ENCODE results near the gene SPATS2L. TPM values are rescaled to one million over a fixed set of nuclear protein-coding genes. Genes with fewer than 3 reads are reported as not detected.

Gene SPATS2L
- total RNA-seq, 1 donor from 2014 or later, result 92.7 TPM

DNA sequence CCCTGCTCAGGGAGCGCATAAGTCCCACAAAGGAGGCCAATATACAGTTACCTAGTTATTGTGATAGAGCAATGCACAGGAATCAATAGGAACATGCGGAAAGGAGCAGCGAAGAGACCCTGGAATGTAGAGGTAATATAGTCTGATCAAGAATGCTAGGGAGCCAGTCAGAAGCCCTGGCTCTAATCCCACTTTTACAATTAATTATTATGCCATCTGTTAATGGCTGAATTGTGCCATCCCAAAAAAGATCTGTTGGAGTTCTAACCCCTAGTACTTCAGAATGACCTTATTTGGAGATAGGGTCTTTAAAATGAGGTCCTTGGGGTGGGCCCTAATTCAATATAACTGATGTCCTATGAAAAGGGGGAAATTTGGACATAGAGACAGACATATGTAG, 7.7 kb upstream of the SPATS2L start:
- Histone ChIP-seq H3K27ac (no peak overlapping the region), H3K36me3 (no peaks in the 10 kb centered on the region), H3K9me3 (no peaks in the 10 kb centered on the region), H3K27me3 (no peaks in the 10 kb centered on the region), H3K4me1 (no peaks in the 10 kb centered on the region), H3K4me3 (no peak overlapping the region)
- ATAC-seq (no peak), DNase-seq (no peak)
- TF ChIP-seq, protein P1, sequence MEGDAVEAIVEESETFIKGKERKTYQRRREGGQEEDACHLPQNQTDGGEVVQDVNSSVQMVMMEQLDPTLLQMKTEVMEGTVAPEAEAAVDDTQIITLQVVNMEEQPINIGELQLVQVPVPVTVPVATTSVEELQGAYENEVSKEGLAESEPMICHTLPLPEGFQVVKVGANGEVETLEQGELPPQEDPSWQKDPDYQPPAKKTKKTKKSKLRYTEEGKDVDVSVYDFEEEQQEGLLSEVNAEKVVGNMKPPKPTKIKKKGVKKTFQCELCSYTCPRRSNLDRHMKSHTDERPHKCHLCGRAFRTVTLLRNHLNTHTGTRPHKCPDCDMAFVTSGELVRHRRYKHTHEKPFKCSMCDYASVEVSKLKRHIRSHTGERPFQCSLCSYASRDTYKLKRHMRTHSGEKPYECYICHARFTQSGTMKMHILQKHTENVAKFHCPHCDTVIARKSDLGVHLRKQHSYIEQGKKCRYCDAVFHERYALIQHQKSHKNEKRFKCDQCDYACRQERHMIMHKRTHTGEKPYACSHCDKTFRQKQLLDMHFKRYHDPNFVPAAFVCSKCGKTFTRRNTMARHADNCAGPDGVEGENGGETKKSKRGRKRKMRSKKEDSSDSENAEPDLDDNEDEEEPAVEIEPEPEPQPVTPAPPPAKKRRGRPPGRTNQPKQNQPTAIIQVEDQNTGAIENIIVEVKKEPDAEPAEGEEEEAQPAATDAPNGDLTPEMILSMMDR (IDR thresholded peaks at IDR 0.05), result no peak
- intact Hi-C loops (cut with DNase I), result no loop called here

DNA sequence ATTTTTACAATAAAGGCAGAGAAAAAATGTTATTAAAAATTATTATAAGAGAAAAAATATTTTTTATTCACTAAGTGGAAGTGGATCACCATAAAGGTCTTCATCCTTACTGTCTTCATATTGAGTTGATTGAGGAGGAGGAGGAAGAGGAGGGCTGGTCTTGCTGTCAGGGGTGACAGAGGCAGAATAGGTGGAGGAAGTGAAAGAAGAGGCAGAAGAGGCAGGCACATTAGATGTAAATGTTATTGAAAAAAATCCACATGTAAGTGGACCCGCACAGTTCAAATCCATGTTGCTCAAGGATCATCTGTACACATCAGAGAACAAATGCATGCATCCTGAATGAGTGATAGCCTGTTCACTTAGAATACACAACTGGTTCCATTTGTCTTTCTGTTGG, 6.4 kb upstream of the SPATS2L start:
- DNase-seq (no peak), ATAC-seq (no peak)
- TF ChIP-seq, protein P1 (IDR thresholded peaks at IDR 0.05), result no peak
- intact Hi-C loops (cut with DNase I), result no loop called here
- H3K27ac ChIP-seq, result no peak overlapping the region
- H3K27me3 ChIP-seq, result no peaks in the 10 kb centered on the region
- H3K4me3 ChIP-seq, result no peak overlapping the region
- peaks cover 1% of the 10 kb centered on the region for H3K4me1 ChIP-seq
- no peaks in the 10 kb centered on the region for H3K36me3 ChIP-seq
- H3K9me3 ChIP-seq, result no peaks in the 10 kb centered on the region

DNA sequence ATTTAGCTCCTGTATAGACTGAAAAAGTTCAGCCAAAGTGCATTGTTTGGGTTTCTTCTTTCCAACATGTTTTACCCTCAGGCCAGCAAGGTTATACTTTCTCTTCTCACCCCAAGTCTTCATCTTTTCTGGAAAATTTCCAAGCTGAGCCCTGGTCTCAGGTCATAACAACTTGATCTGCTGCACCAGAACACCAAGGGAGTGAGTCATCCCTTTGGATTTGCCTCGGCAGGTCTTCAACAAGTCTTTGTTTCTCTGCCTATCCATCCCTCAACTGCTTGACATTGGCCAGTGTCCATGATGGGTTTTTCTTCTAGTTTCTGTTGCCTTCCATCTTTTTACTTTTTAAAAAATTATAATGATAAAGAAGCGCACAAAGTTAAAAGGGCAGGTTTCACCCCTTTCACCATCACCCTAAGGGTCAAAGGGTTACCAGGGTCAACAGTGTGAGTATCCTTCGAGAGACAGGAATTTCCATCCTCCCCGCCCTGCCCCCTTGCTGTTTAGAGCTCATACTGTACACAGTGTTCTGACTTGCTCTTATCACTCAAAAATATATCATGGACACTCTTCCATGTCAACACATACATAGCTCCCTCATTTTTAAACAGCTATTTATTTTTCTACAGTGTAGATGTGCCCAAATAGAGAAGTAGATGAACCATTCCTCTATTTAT, 5.7 kb upstream of the SPATS2L start:
- Histone ChIP-seq H3K9me3 (no peaks in the 10 kb centered on the region), H3K4me1 (peaks cover 6% of the 10 kb centered on the region), H3K27ac (no peak overlapping the region), H3K4me3 (no peak overlapping the region), H3K36me3 (no peaks in the 10 kb centered on the region), H3K27me3 (no peaks in the 10 kb centered on the region)
- DNase-seq (no peak), ATAC-seq (no peak)
- intact Hi-C loops (cut with DNase I), result no loop called here
- TF ChIP-seq, protein P1 (IDR thresholded peaks at IDR 0.05), result no peak

DNA sequence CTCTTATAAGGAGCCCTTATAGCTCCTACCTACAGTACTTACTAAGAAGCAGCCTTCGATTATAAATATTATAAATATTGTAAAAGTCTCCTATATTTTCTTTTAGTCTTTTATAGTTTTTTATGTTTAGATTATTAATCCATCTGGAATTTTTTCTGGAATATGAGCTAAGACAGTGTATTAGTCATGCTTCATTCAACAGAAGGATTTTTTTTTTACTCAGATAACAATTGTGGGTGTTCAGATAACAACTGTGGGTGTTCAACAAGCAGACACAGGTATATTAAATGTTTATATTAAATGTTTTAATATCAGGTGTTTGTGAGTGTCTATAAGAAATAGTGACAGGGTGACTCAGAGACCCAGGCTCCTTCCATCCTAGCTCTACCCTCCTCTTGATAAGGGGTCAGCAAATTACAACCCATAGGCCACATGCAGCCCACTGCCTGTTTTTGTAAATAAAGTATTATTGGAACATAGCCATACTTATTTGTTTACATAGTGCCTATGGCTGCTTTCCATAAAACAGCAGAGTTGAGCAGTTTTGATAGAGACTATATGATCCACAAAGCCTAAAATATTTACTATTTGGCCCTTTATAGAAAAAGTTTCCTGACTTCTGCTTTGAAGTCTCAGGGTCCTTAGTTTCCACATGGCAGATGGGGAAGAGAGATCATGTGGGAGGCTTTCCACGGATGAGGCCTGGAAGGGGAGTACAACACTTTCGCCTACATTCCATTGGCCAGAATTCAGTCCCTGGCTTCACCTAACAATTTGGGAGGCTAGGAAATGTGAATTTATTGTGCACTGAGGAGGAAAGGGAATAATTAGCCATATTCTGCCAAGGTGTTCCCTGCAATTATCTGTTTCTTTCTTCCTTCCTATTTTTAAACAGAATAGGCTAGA, 4.3 kb upstream of the SPATS2L start:
- H3K27me3 ChIP-seq, result no peaks in the 10 kb centered on the region
- H3K27ac ChIP-seq, result no peak overlapping the region
- intact Hi-C loops (cut with DNase I), result no loop called here
- DNase-seq, result no peak
- no peaks in the 10 kb centered on the region for H3K36me3 ChIP-seq
- ATAC-seq, result no peak
- no peak overlapping the region for H3K4me3 ChIP-seq
- TF ChIP-seq, protein P1 (IDR thresholded peaks at IDR 0.05), result no peak
- H3K9me3 ChIP-seq, result no peaks in the 10 kb centered on the region
- H3K4me1 ChIP-seq, result peaks cover 6% of the 10 kb centered on the region

DNA sequence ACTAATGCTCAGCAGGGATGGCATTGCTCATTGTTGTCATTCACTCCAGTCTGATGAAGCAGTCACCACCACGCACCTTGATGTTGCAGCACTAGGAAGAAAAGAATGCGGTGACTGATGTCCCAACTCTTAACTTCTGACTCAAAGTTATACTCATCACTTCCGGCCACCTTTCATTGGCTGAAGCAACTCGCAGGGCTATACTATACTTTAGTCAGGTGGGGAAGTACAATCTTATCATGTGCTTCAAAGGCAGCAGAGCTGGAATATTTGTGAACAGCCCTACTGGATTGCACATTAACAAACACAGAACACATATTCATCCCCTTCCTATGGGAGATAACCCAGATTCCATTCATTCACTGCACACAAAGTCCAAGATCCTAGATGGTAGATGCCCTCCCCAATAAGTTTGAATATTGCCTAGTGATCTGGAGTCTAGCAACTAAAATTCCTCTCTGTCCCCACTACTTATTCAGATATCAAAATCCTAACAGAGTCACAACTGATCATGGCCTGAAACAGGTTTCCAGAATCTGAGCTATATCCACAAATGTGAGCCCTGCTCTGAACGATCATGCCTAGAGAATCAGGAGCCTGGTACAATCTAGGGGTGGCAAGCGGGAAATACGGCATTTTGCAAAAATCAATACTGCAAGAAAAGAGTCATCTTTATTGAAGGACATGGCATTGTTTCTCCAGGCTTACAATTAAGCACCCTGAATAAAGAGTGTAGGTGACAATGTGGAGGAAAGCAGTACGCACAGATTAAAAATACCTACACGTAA, 3.4 kb upstream of the SPATS2L start:
- DNase-seq (no peak), ATAC-seq (no peak)
- TF ChIP-seq, protein P1 (IDR thresholded peaks at IDR 0.05), result no peak
- H3K36me3 ChIP-seq, result no peaks in the 10 kb centered on the region
- H3K27me3 ChIP-seq, result no peaks in the 10 kb centered on the region
- no peak overlapping the region for H3K4me3 ChIP-seq
- H3K9me3 ChIP-seq, result no peaks in the 10 kb centered on the region
- no peak overlapping the region for H3K27ac ChIP-seq
- intact Hi-C loops (cut with DNase I), result no loop called here
- peaks cover 9% of the 10 kb centered on the region for H3K4me1 ChIP-seq
